Activated CD4-positive, alpha-beta T cell treated with anti-CD3 and anti-CD28 coated beads, Interleukin-2, amount 10 ng/mL, durations not matched to agents 7 days and 5 days (primary cell): ENCODE results near the gene ANAPC7. TPM values are rescaled to one million over a fixed set of nuclear protein-coding genes. Genes with fewer than 3 reads are reported as not detected.
"Not testable (repeated sequence)": the region's sequence is repeated elsewhere in the genome, so short reads cannot be mapped to it uniquely, and the experiment has no call there.

Experiments
- CTCF ChIA-PET: fragments of 350-600 bp; sonication (Branson Sonifier 250); formaldehyde crosslinking; loops from one replicate; lab custom pipeline; 2021; ENCODE audit warnings: antibody characterized with exemption; lab: Charles Lee
- POLR2A ChIA-PET: fragments of 350-600 bp; sonication (Branson Sonifier 250); formaldehyde crosslinking; loops from one replicate; lab custom pipeline; 2021; ENCODE audit warnings: antibody characterized with exemption; lab: Charles Lee
- DNase-seq: peaks from one replicate; pipeline ENCODE4 v3.0.0-alpha.2; 2020
- H3K27ac Mint-ChIP-seq: one replicate; pipeline ENCODE4 v1.8.0; 2021; ENCODE audit warnings: mild to moderate bottlenecking, moderate library complexity, mixed read lengths
- H3K27me3 Mint-ChIP-seq: one replicate; pipeline ENCODE4 v1.8.0; 2021; ENCODE audit warnings: mixed read lengths
- H3K36me3 Mint-ChIP-seq: one replicate; pipeline ENCODE4 v1.8.0; 2021; ENCODE audit warnings: low read depth, mixed read lengths
- H3K4me1 Mint-ChIP-seq: one replicate; pipeline ENCODE4 v1.8.0; 2021; ENCODE audit warnings: mixed read lengths
- H3K4me3 Mint-ChIP-seq: one replicate; pipeline ENCODE4 v1.8.0; 2021; ENCODE audit warnings: mild to moderate bottlenecking, moderate library complexity, mixed read lengths
- H3K9me3 Mint-ChIP-seq: one replicate; pipeline ENCODE4 v1.8.0; 2021; ENCODE audit warnings: mixed read lengths
- total RNA-seq, 2 experiments: library from RNA; stranded (reverse); gene quantifications; one replicate each; pipeline ENCODE4 v1.2.3, GENCODE V29; 2021

ANAPC7 gene
- total RNA-seq, 2 experiments from 2014 or later = 61.8 to 67.7 TPM

DNA sequence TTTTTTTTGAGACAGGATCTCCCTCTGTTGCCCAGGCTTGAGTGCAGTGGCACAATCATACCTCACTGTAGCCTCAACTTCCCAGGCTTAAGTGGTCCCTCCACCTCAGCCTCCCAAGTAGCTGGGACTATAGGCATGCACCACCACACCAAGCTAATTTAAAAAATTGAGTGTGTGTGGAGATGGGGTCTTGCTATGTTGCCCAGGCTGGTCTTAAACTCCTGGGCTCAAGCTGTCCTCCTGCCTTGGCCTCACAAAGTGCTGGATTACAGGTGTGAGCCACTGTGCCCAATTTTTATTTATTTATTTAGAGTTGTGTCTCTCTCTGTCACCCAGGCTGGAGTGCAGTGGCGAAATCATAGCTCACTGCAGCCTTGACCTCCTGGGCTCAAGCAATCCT lies 17.1 kb upstream of the ANAPC7 start:
- CTCF ChIA-PET = interaction anchor here (0.6 to 1.5 kb wide), 5 partner anchors 11 to 318 kb away, joined by 3 to 6 read pairs (median 3); no protein-coding TSS in a partner anchor
- H3K4me1 Mint-ChIP-seq, H3K4me3 Mint-ChIP-seq, H3K27ac Mint-ChIP-seq, H3K9me3 Mint-ChIP-seq, POLR2A ChIA-PET, DNase-seq, H3K36me3 Mint-ChIP-seq: not testable (repeated sequence)
- H3K27me3 Mint-ChIP-seq = peaks cover 28% of the 10 kb centered on the region

DNA sequence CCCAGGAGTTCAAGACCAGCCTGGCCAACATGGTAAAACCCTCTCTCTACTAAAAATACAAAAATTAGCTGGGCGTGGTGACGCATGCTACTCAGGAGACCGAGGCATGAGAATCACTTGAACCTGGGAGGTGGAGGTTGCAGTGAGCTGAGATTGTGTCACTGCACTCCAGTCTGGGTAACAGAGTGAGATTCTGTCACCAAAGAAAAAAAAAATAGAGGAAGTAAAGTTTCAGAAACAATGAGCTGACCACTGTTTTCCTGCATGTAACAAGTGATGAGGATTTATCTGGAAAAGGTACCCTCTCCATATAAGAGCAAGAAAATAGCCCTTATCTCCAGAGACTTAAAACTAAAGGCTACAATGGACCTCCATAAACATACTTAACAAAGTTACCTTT lies 13.6 kb upstream of the ANAPC7 start:
- DNase-seq, H3K36me3 Mint-ChIP-seq, H3K4me1 Mint-ChIP-seq, H3K4me3 Mint-ChIP-seq, POLR2A ChIA-PET, H3K27ac Mint-ChIP-seq, H3K9me3 Mint-ChIP-seq: not testable (repeated sequence)
- peaks cover 19% of the 10 kb centered on the region for H3K27me3 Mint-ChIP-seq
- CTCF ChIA-PET = interaction anchor here (0.6 to 3.2 kb wide), 3 partner anchors 14 to 33 kb away, joined by 3 to 17 read pairs (median 6); partner anchors contain the start of gene ARPC3

- CTCF ChIA-PET, H3K9me3 Mint-ChIP-seq, H3K36me3 Mint-ChIP-seq, H3K27me3 Mint-ChIP-seq, H3K27ac Mint-ChIP-seq, DNase-seq, H3K4me3 Mint-ChIP-seq, H3K4me1 Mint-ChIP-seq, POLR2A ChIA-PET: not testable (repeated sequence)
Observed at GRCh38 chr12:110410086-110410485, 6.6 kb upstream of the ANAPC7 start.

DNA sequence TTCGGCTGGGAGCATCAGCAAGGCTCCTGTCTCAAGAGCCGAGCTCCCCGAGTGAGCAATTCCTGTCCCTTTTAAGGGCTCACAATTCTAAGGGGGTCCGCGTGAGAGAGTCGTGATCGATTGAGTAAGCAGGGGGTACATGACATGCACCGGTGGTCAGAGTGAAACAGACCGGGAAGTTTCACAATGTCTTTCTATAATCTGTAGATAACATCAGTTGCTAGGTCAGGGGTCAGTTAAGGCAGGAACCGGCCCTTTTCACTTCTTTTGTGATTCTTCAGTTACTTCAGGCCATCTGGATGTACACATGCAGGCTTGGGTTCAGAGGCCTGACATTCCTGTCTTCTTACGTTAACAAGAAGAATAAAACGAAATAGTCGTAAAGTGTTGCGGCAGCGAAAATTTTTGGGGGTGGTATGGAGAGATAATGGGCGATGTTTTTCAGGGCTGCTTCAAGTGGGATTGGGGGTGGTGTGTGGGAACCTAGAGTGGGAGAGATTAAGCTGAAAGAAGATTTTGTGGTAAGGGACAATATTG lies 1.7 kb upstream of the ANAPC7 start:
- Mint-ChIP-seq H3K36me3 (peaks cover 13% of the 10 kb centered on the region), H3K4me1 (peaks cover 29% of the 10 kb centered on the region)
- H3K4me3 Mint-ChIP-seq, H3K27ac Mint-ChIP-seq, DNase-seq, H3K9me3 Mint-ChIP-seq, H3K27me3 Mint-ChIP-seq: not testable (repeated sequence)
- ChIA-PET CTCF (interaction anchor here (2.7 kb wide), 1 partner anchor 26 kb away, joined by 13 read pairs; no protein-coding TSS in a partner anchor), POLR2A (interaction anchor here (0.6 kb wide), 1 partner anchor 91 kb away, joined by 11 read pairs; no protein-coding TSS in a partner anchor)

DNA sequence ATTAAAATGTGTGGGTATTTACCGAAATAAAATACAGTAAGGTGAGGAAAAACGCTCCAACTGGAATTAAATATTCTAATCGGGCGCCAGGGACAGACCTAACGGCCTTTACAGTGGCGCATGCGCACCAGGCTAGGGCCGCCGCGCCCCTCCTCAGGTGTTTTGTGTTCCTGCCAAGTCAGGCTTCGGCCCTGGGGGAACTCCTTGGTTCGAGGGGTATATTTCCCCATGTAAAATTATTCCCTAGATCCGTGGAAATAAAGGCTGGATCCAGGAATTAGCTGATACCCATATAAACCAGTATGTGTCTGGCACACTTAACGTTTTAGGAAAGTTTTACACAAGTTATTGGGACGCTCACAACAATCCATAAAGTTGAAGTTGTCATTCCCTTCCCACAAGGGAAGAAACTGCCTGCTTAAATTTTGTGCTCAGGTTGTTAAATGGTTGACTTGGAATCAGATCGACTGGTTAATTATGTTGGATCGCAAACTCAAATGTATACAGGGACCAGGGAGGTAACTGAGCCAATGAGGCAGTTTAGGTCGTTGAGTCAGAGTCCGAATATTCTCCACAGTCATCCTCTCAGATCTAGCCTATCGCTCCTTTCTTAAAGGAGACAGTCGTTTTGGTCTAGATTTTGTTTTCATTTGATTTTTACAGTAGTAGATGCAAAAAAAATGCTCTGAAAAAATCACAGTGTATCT lies 621 bp upstream of the ANAPC7 start:
- peak; percentile 84 for DNase-seq
- Mint-ChIP-seq H3K27me3 (no peaks in the 10 kb centered on the region), H3K4me3 (peak overlapping the region; percentile 100), H3K4me1 (peaks cover 37% of the 10 kb centered on the region), H3K27ac (peak overlapping the region; percentile 100), H3K9me3 (no peaks in the 10 kb centered on the region), H3K36me3 (peaks cover 16% of the 10 kb centered on the region)
- ChIA-PET POLR2A (no interaction called here), CTCF (interaction anchor here (0.7 to 2.7 kb wide), 2 partner anchors 27 to 259 kb away, joined by 3 to 13 read pairs; no protein-coding TSS in a partner anchor)

DNA sequence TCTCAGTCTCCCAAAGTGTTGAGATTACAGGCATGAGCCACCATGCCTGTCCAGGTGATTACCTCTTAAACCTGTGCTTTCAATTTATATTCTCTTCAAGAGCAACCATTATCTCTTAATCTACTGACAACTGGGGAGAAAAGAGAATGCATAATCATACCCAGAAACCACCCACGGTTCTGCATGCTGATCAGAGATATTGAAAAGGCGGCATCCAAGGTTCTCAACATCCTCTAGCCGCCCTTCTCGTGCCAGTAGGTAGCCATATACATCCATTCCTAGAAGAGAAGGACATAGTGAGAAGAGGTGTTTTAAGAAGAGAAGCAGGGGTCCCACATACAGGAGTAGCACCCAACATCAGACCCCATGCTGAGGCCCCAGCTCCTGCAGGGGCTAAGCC lies 20.8 kb downstream of the ANAPC7 start:
- H3K36me3 Mint-ChIP-seq = peaks cover 60% of the 10 kb centered on the region
- H3K4me1 Mint-ChIP-seq = peaks cover 18% of the 10 kb centered on the region
- no peak for DNase-seq
- H3K9me3 Mint-ChIP-seq = no peaks in the 10 kb centered on the region
- no peaks in the 10 kb centered on the region for H3K27me3 Mint-ChIP-seq
- POLR2A ChIA-PET = no interaction called here
- no peak overlapping the region for H3K4me3 Mint-ChIP-seq
- CTCF ChIA-PET = no interaction called here
- no peak overlapping the region for H3K27ac Mint-ChIP-seq

GRCh38 chr12:110379631-110380030 lies 23.9 kb downstream of the ANAPC7 start:
- CTCF ChIA-PET = interaction anchor here (0.9 to 1.9 kb wide), 2 partner anchors 9 to 19 kb away, joined by 3 to 5 read pairs; no protein-coding TSS in a partner anchor
- H3K9me3 Mint-ChIP-seq = no peaks in the 10 kb centered on the region
- peaks cover 8% of the 10 kb centered on the region for H3K4me1 Mint-ChIP-seq
- POLR2A ChIA-PET = no interaction called here
- no peak overlapping the region for H3K4me3 Mint-ChIP-seq
- no peaks in the 10 kb centered on the region for H3K27me3 Mint-ChIP-seq
- DNase-seq = no peak
- H3K27ac Mint-ChIP-seq = no peak overlapping the region
- peaks cover 58% of the 10 kb centered on the region for H3K36me3 Mint-ChIP-seq

GRCh38 chr12:110379197-110379596 lies 24.3 kb downstream of the ANAPC7 start:
- Mint-ChIP-seq H3K27me3 (no peaks in the 10 kb centered on the region), H3K9me3 (no peaks in the 10 kb centered on the region), H3K27ac (peak overlapping the region; percentile 20), H3K4me3 (no peak overlapping the region), H3K4me1 (peaks cover 4% of the 10 kb centered on the region), H3K36me3 (peaks cover 55% of the 10 kb centered on the region)
- DNase-seq = no peak
- ChIA-PET POLR2A (no interaction called here), CTCF (interaction anchor here (0.6 to 1.9 kb wide), 3 partner anchors 8 to 277 kb away, joined by 3 to 5 read pairs (median 3); no protein-coding TSS in a partner anchor)

GRCh38 chr12:110378131-110378790 lies 25.2 kb downstream of the ANAPC7 start:
- POLR2A ChIA-PET, H3K27me3 Mint-ChIP-seq, H3K4me1 Mint-ChIP-seq, H3K4me3 Mint-ChIP-seq, H3K9me3 Mint-ChIP-seq, DNase-seq, H3K27ac Mint-ChIP-seq: not testable (repeated sequence)
- peaks cover 62% of the 10 kb centered on the region for H3K36me3 Mint-ChIP-seq
- CTCF ChIA-PET = interaction anchor here (0.8 kb wide), 1 partner anchor 23 kb away, joined by 8 read pairs; no protein-coding TSS in a partner anchor

DNA sequence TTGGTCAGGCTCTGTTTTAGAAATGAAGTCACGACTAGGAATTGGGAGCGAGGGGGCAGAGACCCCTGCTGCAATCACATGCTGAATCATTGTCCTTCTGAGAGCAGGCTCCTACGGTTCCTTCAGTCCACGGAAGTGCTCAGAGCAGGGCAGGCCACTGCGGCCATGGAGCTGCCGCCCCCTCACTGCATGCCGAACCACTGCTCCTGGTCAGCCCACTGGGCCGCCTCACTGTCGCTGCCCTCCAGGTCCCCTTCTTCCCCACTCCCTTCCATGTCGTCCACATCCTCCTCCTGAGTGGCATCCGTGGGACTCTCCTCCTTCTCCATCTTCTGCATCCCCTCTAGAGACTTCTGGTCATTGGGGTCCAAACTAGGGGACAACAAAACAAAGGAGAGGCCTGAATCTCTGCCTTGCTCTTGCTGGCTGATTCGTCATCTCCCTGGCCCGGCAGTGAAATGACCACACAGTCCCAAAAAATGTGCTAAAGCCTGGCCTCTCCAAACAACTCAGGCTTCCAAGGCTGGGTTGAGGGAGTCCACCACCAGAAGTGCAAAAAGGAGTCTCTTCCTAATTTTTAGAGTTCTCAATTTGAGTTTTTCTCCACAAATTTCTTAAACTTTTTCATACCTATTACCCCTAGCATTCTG lies 29.4 kb downstream of the ANAPC7 start:
- H3K4me1 Mint-ChIP-seq = no peaks in the 10 kb centered on the region
- H3K27me3 Mint-ChIP-seq = no peaks in the 10 kb centered on the region
- ChIA-PET POLR2A (no interaction called here), CTCF (interaction anchor here (1.3 to 1.7 kb wide), 2 partner anchors 22 to 42 kb away, joined by 3 to 4 read pairs; no protein-coding TSS in a partner anchor)
- H3K27ac Mint-ChIP-seq = no peak overlapping the region
- no peak for DNase-seq
- peaks cover 49% of the 10 kb centered on the region for H3K36me3 Mint-ChIP-seq
- no peak overlapping the region for H3K4me3 Mint-ChIP-seq
- H3K9me3 Mint-ChIP-seq = no peaks in the 10 kb centered on the region

- Mint-ChIP-seq H3K4me1 (no peaks in the 10 kb centered on the region), H3K27me3 (no peaks in the 10 kb centered on the region), H3K4me3 (no peak overlapping the region), H3K36me3 (peaks cover 42% of the 10 kb centered on the region), H3K27ac (no peak overlapping the region), H3K9me3 (no peaks in the 10 kb centered on the region)
- ChIA-PET POLR2A (no interaction called here), CTCF (interaction anchor here (0.9 to 1.3 kb wide), 3 partner anchors 10 to 21 kb away, joined by 3 to 4 read pairs (median 3); no protein-coding TSS in a partner anchor)
- no peak for DNase-seq
Observed at GRCh38 chr12:110373425-110373824, 30.1 kb downstream of the ANAPC7 start.

GRCh38 chr12:110373025-110373424 lies 30.5 kb downstream of the ANAPC7 start:
- no peak for DNase-seq
- H3K36me3 Mint-ChIP-seq = peaks cover 40% of the 10 kb centered on the region
- no peaks in the 10 kb centered on the region for H3K27me3 Mint-ChIP-seq
- H3K27ac Mint-ChIP-seq = no peak overlapping the region
- POLR2A ChIA-PET = no interaction called here
- no peaks in the 10 kb centered on the region for H3K9me3 Mint-ChIP-seq
- H3K4me1 Mint-ChIP-seq = no peaks in the 10 kb centered on the region
- H3K4me3 Mint-ChIP-seq = no peak overlapping the region
- CTCF ChIA-PET = interaction anchor here (0.9 to 1.3 kb wide), 3 partner anchors 9 to 20 kb away, joined by 3 to 4 read pairs (median 3); no protein-coding TSS in a partner anchor
